Hepatocyte (in vitro differentiated cells): ENCODE results near the gene GNS.

ENCODE experiments used
- CTCF ChIP-seq: fragments of 200-600 bp; sonication (generic); IDR thresholded peaks from 2 replicates; pipeline ENCODE4 v1.5.1; 2016; ENCODE audit warnings: antibody characterized with exemption, mild to moderate bottlenecking; ENCODE audit not compliant: poor library complexity
- EZH2 ChIP-seq: fragments of 200-600 bp; sonication (generic); IDR thresholded peaks from 2 replicates; pipeline ENCODE4 v1.6.1; 2016; ENCODE audit warnings: antibody characterized with exemption, mild to moderate bottlenecking, borderline replicate concordance

- TF ChIP-seq EZH2 (no peak), CTCF (no peak)
Measured at GRCh38 chr12:64800640-64801039, 41.4 kb upstream of the GNS start.
